ACHN (cell line): Measurements from ENCODE around the gene RPL29.
"Not testable (repeated sequence)": the region's sequence is repeated elsewhere in the genome, so short reads cannot be mapped to it uniquely, and the experiment has no call there.

Source experiments
- DNase-seq: peaks from one replicate; pipeline ENCODE4 v3.0.0-alpha.2; 2015
- in situ Hi-C: cut with HindIII; loops from 2 replicates; pipeline ENCODE4 v1.10.0; 2017; ENCODE audit warnings: low sequenced_read_pairs, low pct_ligation_motif_present, low pct_unique_long_range_greater_than_20kb

RPL29 gene

GRCh38 chr3:51990501-51990971 is 5.2 kb downstream of the RPL29 start:
- DNase-seq, in situ Hi-C loops: not testable (repeated sequence)

- DNase-seq = no peak
- in situ Hi-C loops = no loop called here
Measured at GRCh38 chr3:51988286-51989146, 7.2 kb downstream of the RPL29 start.

DNA sequence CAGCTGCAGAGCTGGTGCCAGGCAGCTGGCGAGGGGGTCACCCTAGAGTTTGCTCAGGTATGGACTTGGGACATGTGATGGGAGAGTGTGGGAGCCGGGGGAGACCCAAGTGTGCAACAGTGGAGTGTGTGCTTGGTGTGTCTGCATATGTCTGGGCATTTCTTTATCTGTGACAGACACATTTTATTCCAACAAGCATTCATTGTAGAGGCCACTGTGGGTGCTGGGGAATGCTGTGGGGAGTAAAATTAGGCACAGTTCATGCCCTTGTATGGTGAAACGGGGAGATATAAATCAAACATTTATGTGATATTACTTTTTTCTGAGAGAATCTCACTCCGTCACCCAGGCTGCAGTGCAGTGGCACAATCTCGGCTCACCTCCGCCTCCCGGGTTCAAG is 8.1 kb downstream of the RPL29 start:
- in situ Hi-C loops = no loop called here
- DNase-seq = no peak

DNA sequence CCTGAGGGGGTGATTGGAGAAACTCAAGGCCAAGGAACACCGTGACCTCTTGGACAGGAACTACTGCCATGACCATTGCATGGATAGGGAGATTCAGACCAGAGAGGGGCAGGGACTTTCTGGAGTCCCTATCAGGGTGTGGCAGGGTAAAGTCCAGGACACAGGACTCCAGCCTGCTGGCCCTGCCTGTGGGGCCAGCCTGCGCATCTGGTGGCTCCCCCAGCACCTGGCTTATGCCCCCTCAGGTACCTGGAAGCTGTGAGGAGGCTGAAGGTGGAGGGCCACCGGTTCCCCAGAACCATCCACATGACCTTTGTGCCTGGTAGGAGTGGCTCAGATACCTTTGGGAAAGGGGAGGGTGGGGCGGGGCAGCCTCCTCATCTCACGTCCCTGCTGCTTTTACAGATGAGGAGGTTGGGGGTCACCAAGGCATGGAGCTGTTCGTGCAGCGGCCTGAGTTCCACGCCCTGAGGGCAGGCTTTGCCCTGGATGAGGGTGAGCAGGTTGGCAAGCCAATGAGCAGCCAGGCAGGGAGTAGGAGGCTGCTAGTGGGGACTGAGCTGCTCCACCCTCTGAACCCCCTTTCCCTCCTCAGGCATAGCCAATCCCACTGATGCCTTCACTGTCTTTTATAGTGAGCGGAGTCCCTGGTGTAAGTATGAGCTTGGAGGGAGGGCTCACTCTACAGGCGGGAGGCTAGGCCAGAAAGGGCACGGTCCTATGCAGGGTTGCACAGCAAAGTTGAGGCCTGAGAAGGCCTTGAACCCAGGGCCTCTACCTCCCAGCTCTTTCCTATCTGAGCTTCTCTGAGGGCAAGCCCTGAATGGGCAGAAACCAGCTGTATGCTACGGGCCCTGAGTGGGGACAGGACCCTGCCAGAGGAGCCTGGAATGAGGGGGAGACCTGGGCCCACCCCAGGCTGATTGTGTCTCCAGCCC is 9.4 kb downstream of the RPL29 start:
- DNase-seq = no peak
- in situ Hi-C loops = no loop called here

DNA sequence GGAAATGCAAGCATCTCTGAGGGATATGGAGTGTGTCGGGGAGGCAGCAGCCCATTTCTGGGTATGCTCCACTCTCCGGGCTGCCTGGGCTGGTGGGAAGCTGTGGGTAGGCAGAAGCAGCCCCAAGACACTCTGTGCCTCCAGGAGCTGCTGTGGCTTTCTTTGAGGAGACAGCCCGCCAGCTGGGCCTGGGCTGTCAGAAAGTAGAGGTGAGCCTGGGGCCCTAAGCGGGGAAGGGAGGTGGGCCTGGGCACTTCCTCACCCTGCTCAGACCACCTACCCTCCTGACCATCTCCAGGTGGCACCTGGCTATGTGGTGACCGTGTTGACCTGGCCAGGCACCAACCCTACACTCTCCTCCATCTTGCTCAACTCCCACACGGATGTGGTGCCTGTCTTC is 10.6 kb downstream of the RPL29 start:
- no peak for DNase-seq
- in situ Hi-C loops = no loop called here

GRCh38 chr3:51984269-51984647 is 11.4 kb downstream of the RPL29 start:
- in situ Hi-C loops = no loop called here
- DNase-seq = no peak

- in situ Hi-C loops = no loop called here
- no peak for DNase-seq
Measured at GRCh38 chr3:51983578-51984268, 12.0 kb downstream of the RPL29 start.

GRCh38 chr3:51982838-51983577 is 12.7 kb downstream of the RPL29 start, which contains the start of gene ACY1:
ACY1 (plus strand) TSS chr3:51983535; CDS start chr3:51984065, 530 bp downstream.
- in situ Hi-C loops = no loop called here
- peak; percentile 89 for DNase-seq

DNA sequence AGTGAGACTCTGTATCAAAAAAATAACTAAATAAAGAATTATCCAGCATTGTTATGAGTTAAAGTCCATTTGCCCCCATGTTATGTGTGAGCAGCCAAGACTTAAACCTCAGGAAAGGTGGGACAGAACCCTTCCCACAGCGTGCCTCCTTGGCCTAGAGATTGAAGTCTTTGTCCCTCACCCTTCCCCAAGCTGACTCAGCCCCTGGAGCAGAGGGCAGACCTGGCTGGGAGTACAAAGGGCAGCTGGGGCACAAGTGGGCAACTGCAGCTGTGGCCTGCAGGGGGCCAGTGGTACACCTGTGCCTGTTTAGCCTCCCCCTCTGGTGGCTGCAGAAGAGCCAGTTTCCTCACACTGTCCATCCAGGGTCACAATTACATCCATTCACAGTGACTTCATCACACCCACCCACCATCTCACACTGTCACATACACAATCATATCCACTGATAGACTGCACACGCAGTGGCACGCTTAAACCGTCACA is 13.3 kb downstream of the RPL29 start:
- peak; percentile 78 for DNase-seq
- in situ Hi-C loops = no loop called here

- DNase-seq = no peak
- in situ Hi-C loops = no loop called here
Measured at GRCh38 chr3:51980253-51980652, 15.4 kb downstream of the RPL29 start.

DNA sequence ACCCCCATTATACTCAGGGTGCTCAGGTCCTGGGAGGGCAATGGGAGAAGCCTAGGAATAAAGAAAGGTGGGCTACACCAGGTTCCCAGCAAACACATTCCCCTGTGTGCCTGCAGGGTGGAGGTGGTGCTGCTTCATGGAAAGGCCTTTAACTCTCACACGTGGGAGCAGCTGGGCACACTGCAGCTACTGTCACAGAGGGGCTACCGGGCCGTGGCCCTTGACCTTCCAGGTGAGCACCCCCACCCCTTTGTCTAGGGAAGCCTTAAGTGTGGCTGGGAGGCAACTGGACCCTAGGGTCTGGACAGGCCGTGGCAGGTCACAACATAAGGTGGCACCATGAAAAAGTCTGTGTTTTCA is 17.6 kb downstream of the RPL29 start:
- DNase-seq = no peak
- in situ Hi-C loops = no loop called here

DNA sequence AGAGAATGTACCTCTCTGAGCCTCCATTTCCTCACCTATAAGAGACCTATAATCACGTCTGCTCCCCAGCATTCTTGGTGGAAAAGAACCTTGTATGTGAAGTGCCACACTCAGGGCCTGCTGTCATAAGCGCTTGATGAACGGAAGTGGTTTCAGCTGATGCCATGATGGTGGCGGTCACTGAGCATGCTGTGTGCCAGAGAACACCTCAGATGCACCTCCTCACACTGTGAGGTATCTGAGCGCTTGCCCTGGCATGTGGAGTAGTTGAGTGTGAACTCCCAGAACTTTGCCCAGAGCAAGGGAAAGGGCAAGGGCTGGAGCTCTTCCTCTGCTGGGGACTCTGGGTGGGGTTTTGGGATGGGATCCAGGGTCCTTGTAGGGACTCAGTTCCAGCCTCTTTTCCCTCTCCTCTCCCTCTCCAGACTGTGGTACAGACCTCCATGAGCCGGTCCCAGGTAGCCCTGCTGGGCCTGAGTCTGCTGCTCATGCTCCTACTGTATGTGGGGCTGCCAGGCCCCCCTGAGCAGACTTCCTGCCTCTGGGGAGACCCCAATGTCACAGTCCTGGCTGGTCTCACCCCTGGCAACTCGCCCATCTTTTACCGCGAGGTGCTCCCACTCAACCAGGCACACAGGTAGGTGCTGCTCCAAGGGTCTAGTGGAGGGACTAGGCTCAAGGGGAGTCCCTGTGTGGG is 18.1 kb downstream of the RPL29 start:
- in situ Hi-C loops = no loop called here
- no peak for DNase-seq

GRCh38 chr3:51975852-51976549 is 19.7 kb downstream of the RPL29 start:
- in situ Hi-C loops = no loop called here
- DNase-seq = peak; percentile 54

DNA sequence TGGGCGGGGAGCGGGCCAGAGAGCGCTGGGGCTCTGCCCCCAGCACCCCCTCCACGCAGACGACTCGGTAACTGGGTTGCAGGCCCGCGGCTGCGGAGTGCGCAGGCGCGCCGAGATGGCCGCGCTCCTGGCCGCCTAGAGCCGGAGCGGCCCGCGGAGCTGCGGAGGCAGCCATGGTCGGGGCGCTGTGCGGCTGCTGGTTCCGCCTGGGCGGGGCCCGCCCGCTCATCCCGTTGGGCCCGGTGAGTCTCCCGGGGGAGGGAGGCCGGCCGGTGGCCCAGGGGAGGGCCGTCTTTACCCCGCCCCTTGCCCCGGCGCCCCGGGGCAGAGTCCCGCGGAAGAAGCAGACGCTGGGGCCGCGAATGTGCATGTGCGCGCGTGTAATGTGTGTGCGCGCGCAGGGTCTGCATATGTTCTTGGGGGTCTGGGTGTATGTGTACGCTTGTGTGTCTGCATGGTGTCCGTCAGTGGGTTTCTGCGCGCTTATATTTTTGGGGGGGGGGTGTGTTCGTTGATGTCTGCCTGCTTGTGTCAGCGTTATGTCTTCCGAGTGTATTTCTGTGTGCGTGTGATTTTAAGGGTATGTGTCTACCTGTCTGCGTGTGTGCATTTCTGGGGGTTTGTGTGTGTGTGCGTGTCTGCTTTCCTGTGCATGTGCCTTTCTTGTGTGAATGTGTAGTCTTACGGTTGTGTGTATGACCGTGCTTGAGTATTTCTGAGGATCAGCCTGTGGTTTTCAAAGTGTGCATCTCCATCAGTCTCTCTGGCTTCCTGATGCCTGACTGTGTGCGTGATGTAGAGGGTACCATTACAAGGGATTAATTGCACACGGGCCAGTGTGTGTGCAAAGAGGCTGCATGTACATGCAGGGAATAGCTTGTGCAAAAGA is 20.5 kb downstream of the RPL29 start, which contains the start of gene ABHD14A:
Gene ABHD14A (plus strand): TSS at position 102 of the 889 bp plus-strand sequence. CDS start 72 bp downstream, at position 174.
- in situ Hi-C loops = no loop called here
- DNase-seq = peak; percentile 74

GRCh38 chr3:51974277-51974962 is 21.3 kb downstream of the RPL29 start:
- in situ Hi-C loops = no loop called here

More at GRCh38 chr3:51974277-51974962, 21.3 kb downstream of the RPL29 start:
- DNase-seq = no peak
